CD4-positive, alpha-beta T cell treated with Interleukin-17A for 4 hours (primary cell): ENCODE measurements around the gene TNS3.

Experiments used
- DNase-seq: peaks from one replicate; pipeline ENCODE4 v3.0.0-alpha.2; 2020; ENCODE audit warnings: mixed read lengths

The TNS3 gene

GRCh38 chr7:47335071-47335470, 246.8 kb downstream of the TNS3 start:
- no peak for DNase-seq

GRCh38 chr7:47333959-47334358, 248.0 kb downstream of the TNS3 start:
- DNase-seq: no peak

- DNase-seq: no peak
These were observed 248.4 kb downstream of the TNS3 start for GRCh38 chr7:47333554-47333887.

GRCh38 chr7:47332681-47333553, 249.0 kb downstream of the TNS3 start:
- no peak for DNase-seq

GRCh38 chr7:47332213-47332612, 249.7 kb downstream of the TNS3 start:
- DNase-seq: no peak

GRCh38 chr7:47331179-47331565, 250.7 kb downstream of the TNS3 start:
- no peak for DNase-seq

- DNase-seq: no peak
These were observed 251.2 kb downstream of the TNS3 start for GRCh38 chr7:47330561-47331178.

GRCh38 chr7:47330026-47330425, 251.9 kb downstream of the TNS3 start:
- DNase-seq: no peak

GRCh38 chr7:47329320-47329926, 252.5 kb downstream of the TNS3 start:
- DNase-seq: no peak

GRCh38 chr7:47328392-47329319, 253.3 kb downstream of the TNS3 start:
- DNase-seq: no peak

GRCh38 chr7:47327698-47328391, 254.1 kb downstream of the TNS3 start:
- DNase-seq: no peak

GRCh38 chr7:47327346-47327697, 254.6 kb downstream of the TNS3 start:
- DNase-seq: no peak

- DNase-seq: no peak
These were observed 255.1 kb downstream of the TNS3 start for GRCh38 chr7:47326808-47327207.

- DNase-seq: no peak
These were observed 255.7 kb downstream of the TNS3 start for GRCh38 chr7:47326220-47326619.

GRCh38 chr7:47325337-47325736, 256.6 kb downstream of the TNS3 start:
- DNase-seq: no peak

GRCh38 chr7:47323904-47324303, 258.0 kb downstream of the TNS3 start:
- no peak for DNase-seq

GRCh38 chr7:47322731-47323130, 259.2 kb downstream of the TNS3 start:
- no peak for DNase-seq

- DNase-seq: no peak
These were observed 261.6 kb downstream of the TNS3 start for GRCh38 chr7:47320296-47320695.

GRCh38 chr7:47318395-47319182, 263.3 kb downstream of the TNS3 start:
- no peak for DNase-seq

GRCh38 chr7:47317487-47317886, 264.4 kb downstream of the TNS3 start:
- no peak for DNase-seq

GRCh38 chr7:47314728-47315607, 266.9 kb downstream of the TNS3 start:
- DNase-seq: no peak
